AG04450 (cell line): ENCODE data around the gene WDR20. TPM values are rescaled to one million over a fixed set of nuclear protein-coding genes. Genes with fewer than 3 reads are reported as not detected.

ENCODE experiments used
- CTCF ChIA-PET: fragments of 300-600, 350-600 bp; formaldehyde crosslinking; extraction: SDS; loops from one replicate; lab custom pipeline; 2022; ENCODE audit warnings: antibody characterized with exemption, inconsistent platforms; lab: Charles Lee
- POLR2A ChIA-PET: fragments of 350-600 bp; formaldehyde crosslinking; extraction: SDS; loops from one replicate; lab custom pipeline; 2021; ENCODE audit warnings: antibody characterized with exemption, inconsistent platforms; lab: Yijun Ruan, JAX
- DNase-seq: peaks from one replicate; pipeline ENCODE4 v3.0.0-alpha.2; 2011; ENCODE audit warnings: low read depth, low spot score
- H3K27ac ChIP-seq: one replicate; pipeline ENCODE4 v1.5.1; 2012; ENCODE audit warnings: low read depth, low read length, control low read depth
- H3K27me3 ChIP-seq: one replicate; pipeline ENCODE4 v1.6.0; 2012; ENCODE audit warnings: low read length; ENCODE audit not compliant: control insufficient read depth, insufficient read depth
- H3K4me3 ChIP-seq: 2 replicates; pipeline ENCODE4 v1.5.1; 2011; ENCODE audit warnings: mild to moderate bottlenecking, low read depth, low read length, control low read depth
- H3K9me3 ChIP-seq: 2 replicates; pipeline ENCODE4 v1.5.1; 2012; ENCODE audit warnings: low read length; ENCODE audit not compliant: control insufficient read depth, insufficient read depth
- CTCF ChIP-seq: IDR thresholded peaks from 2 replicates; pipeline ENCODE4 v1.5.1; 2011; ENCODE audit warnings: low read depth, low read length, control low read depth, inconsistent platforms
- polyA minus RNA-seq: library from RNA; depleted of rRNA, polyadenylated mRNA; stranded (reverse); fragments of >200 nt; gene quantifications from 2 replicates; pipeline ENCODE4 v1.2.3, GENCODE V29; 2011; rRNA and poly(A)+ RNA removed
- polyA plus RNA-seq: library from polyadenylated mRNA; depleted of rRNA; stranded (reverse); fragments of >200 nt; gene quantifications from 2 replicates; pipeline ENCODE4 v1.2.3, GENCODE V29; 2011; rRNA removed

WDR20 gene
- polyA plus RNA-seq (14.2 and 16.6 TPM in 2 replicates), polyA minus RNA-seq (32.7 and 35.1 TPM in 2 replicates)

- peak; percentile 88 for DNase-seq
- CTCF ChIA-PET, result interaction anchor here (0.8 to 1.2 kb wide), 2 partner anchors 175 to 182 kb away, joined by 3 read pairs; no protein-coding TSS in a partner anchor
- H3K27ac ChIP-seq, result peak within 1 kb of the TSS; percentile 47
- POLR2A ChIA-PET, result no interaction called here
- H3K27me3 ChIP-seq, result no peaks in the 10 kb centered on the region
- no peaks in the 10 kb centered on the region; the same call in 1 of the 2 replicates for H3K9me3 ChIP-seq
- peak within 1 kb of the TSS; percentile 95 for H3K4me3 ChIP-seq
- no peak for TF ChIP-seq CTCF
Observed at GRCh38 chr14:102139286-102140026, at the start of gene WDR20. Gene WDR20, plus strand, starts transcription at chr14:102139897. Its CDS starts 27 bp downstream, at chr14:102139924.

GRCh38 chr14:102090713-102091112, 49.0 kb upstream of the WDR20 start:
- CTCF ChIA-PET, result no interaction called here
- Histone ChIP-seq H3K9me3 (no peaks in the 10 kb centered on the region; the same call in 1 of the 2 replicates), H3K27ac (no peak overlapping the region), H3K27me3 (no peaks in the 10 kb centered on the region), H3K4me3 (no peak overlapping the region)
- no peak for TF ChIP-seq CTCF
- no peak for DNase-seq
- POLR2A ChIA-PET, result no interaction called here

GRCh38 chr14:102092806-102093205, 46.9 kb upstream of the WDR20 start:
- no peak for TF ChIP-seq CTCF
- Histone ChIP-seq H3K27me3 (no peaks in the 10 kb centered on the region), H3K9me3 (no peaks in the 10 kb centered on the region; the same call in 1 of the 2 replicates), H3K4me3 (no peak overlapping the region), H3K27ac (no peak overlapping the region)
- no peak for DNase-seq
- POLR2A ChIA-PET, result no interaction called here
- CTCF ChIA-PET, result interaction anchor here (0.5 kb wide), 1 partner anchor 133 kb away, joined by 3 read pairs; no protein-coding TSS in a partner anchor

- TF ChIP-seq CTCF, result no peak
- no peak overlapping the region for H3K4me3 ChIP-seq
- ChIA-PET CTCF (interaction anchor here (0.7 kb wide), 1 partner anchor 133 kb away, joined by 6 read pairs; no protein-coding TSS in a partner anchor), POLR2A (no interaction called here)
- no peak overlapping the region for H3K27ac ChIP-seq
- no peaks in the 10 kb centered on the region for H3K9me3 ChIP-seq
- no peak for DNase-seq
- no peaks in the 10 kb centered on the region for H3K27me3 ChIP-seq
Observed at GRCh38 chr14:102094101-102094500, 45.6 kb upstream of the WDR20 start.
